Measurements from ENCODE around the gene AK8. TPM values are rescaled to one million over a fixed set of nuclear protein-coding genes. Genes with fewer than 3 reads are reported as not detected.

Gene AK8
- total RNA-seq, 1 donor from 2014 or later, result 0.74 TPM

DNA sequence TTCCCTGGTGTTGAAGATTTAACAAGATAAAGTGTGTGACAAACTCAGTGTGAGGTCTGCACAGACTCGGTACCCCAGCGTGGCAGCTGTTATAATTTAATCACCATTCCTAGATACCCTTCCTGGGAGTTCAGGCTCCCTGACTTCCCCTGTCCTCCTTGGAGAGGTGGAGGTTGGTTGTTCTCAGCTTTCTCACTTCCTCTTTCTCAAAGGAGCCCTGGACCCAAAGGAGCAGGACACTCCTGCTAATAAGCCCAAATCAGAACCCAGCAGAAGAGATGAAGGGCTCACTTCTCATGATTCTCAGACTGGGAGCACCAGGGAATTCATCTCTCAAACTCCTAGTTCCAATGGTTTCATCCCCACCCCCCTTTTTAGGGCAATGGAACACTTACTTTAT is 149.6 kb downstream of the AK8 start:
- intact Hi-C loops (cut with micrococcal nuclease), result no loop called here
- no peaks in the 10 kb centered on the region for H3K9me3 ChIP-seq (replicated peaks)
- no peak for TF ChIP-seq CTCF (IDR thresholded peaks at IDR 0.05; ENCODE audit: borderline replicate concordance)
- no peaks in the 10 kb centered on the region for H3K36me3 ChIP-seq
- peaks cover 5% of the 10 kb centered on the region for H3K4me1 ChIP-seq
- H3K4me3 ChIP-seq, result no peak overlapping the region
- no peak overlapping the region for H3K27ac ChIP-seq (replicated peaks)
- peaks cover 24% of the 10 kb centered on the region for H3K27me3 ChIP-seq (ENCODE audit: low read depth)
- no peak for DNase-seq

DNA sequence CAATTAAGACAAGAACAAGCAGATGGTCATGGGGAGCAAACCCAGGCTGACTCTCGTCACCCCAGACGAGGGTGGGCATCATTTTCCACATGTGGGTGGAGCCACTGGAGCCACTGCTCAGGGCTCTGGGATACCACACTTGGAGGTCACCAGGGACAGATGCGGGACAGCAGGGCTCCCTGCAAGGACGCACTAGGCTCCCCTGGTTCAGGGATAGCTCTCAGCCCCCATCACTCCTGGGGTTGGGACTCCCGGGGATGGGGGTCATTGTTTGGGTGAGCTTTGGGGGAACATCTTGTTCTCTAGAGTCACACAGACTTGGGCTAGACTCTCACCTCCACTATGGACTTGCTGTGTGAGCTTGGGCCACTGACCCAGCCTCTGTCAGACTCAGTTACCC is 150.0 kb downstream of the AK8 start:
- intact Hi-C loops (cut with micrococcal nuclease), result no loop called here
- Histone ChIP-seq H3K27ac (replicated peaks) (no peak overlapping the region), H3K36me3 (no peaks in the 10 kb centered on the region), H3K4me3 (no peak overlapping the region), H3K9me3 (replicated peaks) (no peaks in the 10 kb centered on the region), H3K27me3 (ENCODE audit: low read depth) (peaks cover 27% of the 10 kb centered on the region), H3K4me1 (peaks cover 5% of the 10 kb centered on the region)
- no peak for DNase-seq
- TF ChIP-seq CTCF (IDR thresholded peaks at IDR 0.05; ENCODE audit: borderline replicate concordance), result no peak

- Histone ChIP-seq H3K4me3 (no peak overlapping the region), H3K4me1 (peaks cover 5% of the 10 kb centered on the region), H3K36me3 (no peaks in the 10 kb centered on the region), H3K27me3 (ENCODE audit: low read depth) (peaks cover 31% of the 10 kb centered on the region), H3K9me3 (replicated peaks) (no peaks in the 10 kb centered on the region), H3K27ac (replicated peaks) (no peak overlapping the region)
- no peak for DNase-seq
- intact Hi-C loops (cut with micrococcal nuclease), result no loop called here
- no peak for TF ChIP-seq CTCF (IDR thresholded peaks at IDR 0.05; ENCODE audit: borderline replicate concordance)
These were observed 151.4 kb downstream of the AK8 start for GRCh38 chr9:132726576-132727130.

- no peak for DNase-seq
- TF ChIP-seq CTCF (IDR thresholded peaks at IDR 0.05; ENCODE audit: borderline replicate concordance), result no peak
- peaks cover 34% of the 10 kb centered on the region for H3K27me3 ChIP-seq (ENCODE audit: low read depth)
- intact Hi-C loops (cut with micrococcal nuclease), result no loop called here
- H3K27ac ChIP-seq (replicated peaks), result no peak overlapping the region
- no peak overlapping the region for H3K4me3 ChIP-seq
- H3K36me3 ChIP-seq, result no peaks in the 10 kb centered on the region
- peaks cover 5% of the 10 kb centered on the region for H3K4me1 ChIP-seq
- H3K9me3 ChIP-seq (replicated peaks), result no peaks in the 10 kb centered on the region
These were observed 152.8 kb downstream of the AK8 start for GRCh38 chr9:132725306-132725705.

DNA sequence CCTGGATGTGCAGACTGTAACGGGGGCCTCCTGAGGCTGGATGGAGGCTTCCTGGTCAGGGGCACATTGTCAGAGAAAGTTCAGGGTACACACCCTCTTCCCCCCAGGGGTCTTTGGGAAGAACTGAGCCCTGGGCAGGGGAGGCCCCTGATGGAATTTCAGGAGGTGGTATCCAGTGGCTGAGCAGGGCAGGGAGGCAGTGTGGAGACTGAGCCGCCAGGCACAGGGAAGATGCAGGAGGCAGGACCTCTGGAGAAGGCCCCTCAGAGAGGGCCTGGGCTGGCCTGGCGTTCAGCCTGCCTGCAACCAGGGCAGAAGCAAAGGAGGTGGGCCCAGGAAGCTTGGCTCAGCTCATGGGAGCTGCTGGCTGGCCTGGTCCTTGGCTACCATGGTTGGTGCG is 154.3 kb downstream of the AK8 start:
- intact Hi-C loops (cut with micrococcal nuclease), result no loop called here
- H3K4me3 ChIP-seq, result no peak overlapping the region
- DNase-seq, result no peak
- TF ChIP-seq CTCF (IDR thresholded peaks at IDR 0.05; ENCODE audit: borderline replicate concordance), result no peak
- no peaks in the 10 kb centered on the region for H3K9me3 ChIP-seq (replicated peaks)
- no peak overlapping the region for H3K27ac ChIP-seq (replicated peaks)
- no peaks in the 10 kb centered on the region for H3K4me1 ChIP-seq
- peaks cover 48% of the 10 kb centered on the region for H3K27me3 ChIP-seq (ENCODE audit: low read depth)
- no peaks in the 10 kb centered on the region for H3K36me3 ChIP-seq

Data from left ventricle myocardium inferior (tissue), 1 donor.